ENCODE results near the gene CEP152.
A peak's percentile ranks its signal among the peaks of the same experiment; 100 is the strongest.
"Not testable (repeated sequence)": the region's sequence is repeated elsewhere in the genome, so short reads cannot be mapped to it uniquely, and the experiment has no call there.

The CEP152 gene

GRCh38 chr15:48810414-48811324 lies at the start of gene CEP152:
Gene CEP152 (minus strand): TSS chr15:48811069. CDS start chr15:48805649, 5,420 bp downstream.
- in situ Hi-C loops (cut with HindIII; ENCODE audit: low pct_unique_long_range_greater_than_20kb, low sequenced_read_pairs) = no loop called here
- DNase-seq (ENCODE audit: low read depth in 1 of 2, low spot score in 1 of 2) = peak; percentile 73 to 100

GRCh38 chr15:48859426-48859825 lies 48.6 kb upstream of the CEP152 start:
- no peak for TF ChIP-seq JUND (IDR thresholded peaks at IDR 0.05; ENCODE audit: low read depth)
- DNase-seq (ENCODE audit: low read depth in 1 of 2, low spot score in 1 of 2) = no peak
- in situ Hi-C loops (cut with HindIII; ENCODE audit: low pct_unique_long_range_greater_than_20kb, low sequenced_read_pairs) = no loop called here

More at GRCh38 chr15:48810414-48811324, at the start of gene CEP152:
- no peak for TF ChIP-seq JUND (IDR thresholded peaks at IDR 0.05; ENCODE audit: low read depth)

GRCh38 chr15:48858401-48858800 lies 47.5 kb upstream of the CEP152 start:
- in situ Hi-C loops (cut with HindIII; ENCODE audit: low pct_unique_long_range_greater_than_20kb, low sequenced_read_pairs) = no loop called here
- TF ChIP-seq JUND (IDR thresholded peaks at IDR 0.05; ENCODE audit: low read depth) = no peak
- no peak for DNase-seq (ENCODE audit: low read depth in 1 of 2, low spot score in 1 of 2)

GRCh38 chr15:48856942-48857341 lies 46.1 kb upstream of the CEP152 start:
- in situ Hi-C loops (cut with HindIII; ENCODE audit: low pct_unique_long_range_greater_than_20kb, low sequenced_read_pairs) = no loop called here
- TF ChIP-seq JUND (IDR thresholded peaks at IDR 0.05; ENCODE audit: low read depth) = no peak
- no peak for DNase-seq (ENCODE audit: low read depth in 1 of 2, low spot score in 1 of 2)

- in situ Hi-C loops (cut with HindIII; ENCODE audit: low pct_unique_long_range_greater_than_20kb, low sequenced_read_pairs) = no loop called here
- DNase-seq (ENCODE audit: low read depth in 1 of 2, low spot score in 1 of 2) = peak in 1 of 2 experiments; percentile 32
- TF ChIP-seq JUND (IDR thresholded peaks at IDR 0.05; ENCODE audit: low read depth) = no peak
Observed at GRCh38 chr15:48855501-48856440, 44.9 kb upstream of the CEP152 start.

GRCh38 chr15:48854434-48854833 lies 43.6 kb upstream of the CEP152 start:
- in situ Hi-C loops (cut with HindIII; ENCODE audit: low pct_unique_long_range_greater_than_20kb, low sequenced_read_pairs); DNase-seq (ENCODE audit: low read depth in 1 of 2, low spot score in 1 of 2): not testable (repeated sequence)

- in situ Hi-C loops (cut with HindIII; ENCODE audit: low pct_unique_long_range_greater_than_20kb, low sequenced_read_pairs) = no loop called here
- TF ChIP-seq JUND (IDR thresholded peaks at IDR 0.05; ENCODE audit: low read depth) = no peak
- no peak for DNase-seq (ENCODE audit: low read depth in 1 of 2, low spot score in 1 of 2)
Observed at GRCh38 chr15:48851956-48852355, 41.1 kb upstream of the CEP152 start.

GRCh38 chr15:48850648-48851047 lies 39.8 kb upstream of the CEP152 start:
- in situ Hi-C loops (cut with HindIII; ENCODE audit: low pct_unique_long_range_greater_than_20kb, low sequenced_read_pairs) = no loop called here
- DNase-seq (ENCODE audit: low read depth in 1 of 2, low spot score in 1 of 2) = no peak
- TF ChIP-seq JUND (IDR thresholded peaks at IDR 0.05; ENCODE audit: low read depth) = no peak

GRCh38 chr15:48845123-48845522 lies 34.3 kb upstream of the CEP152 start:
- no peak for DNase-seq (ENCODE audit: low read depth in 1 of 2, low spot score in 1 of 2)
- TF ChIP-seq JUND (IDR thresholded peaks at IDR 0.05; ENCODE audit: low read depth) = no peak
- in situ Hi-C loops (cut with HindIII; ENCODE audit: low pct_unique_long_range_greater_than_20kb, low sequenced_read_pairs) = no loop called here

- DNase-seq (ENCODE audit: low read depth in 1 of 2, low spot score in 1 of 2) = no peak
- in situ Hi-C loops (cut with HindIII; ENCODE audit: low pct_unique_long_range_greater_than_20kb, low sequenced_read_pairs) = no loop called here
- TF ChIP-seq JUND (IDR thresholded peaks at IDR 0.05; ENCODE audit: low read depth) = no peak
Observed at GRCh38 chr15:48842501-48842900, 31.6 kb upstream of the CEP152 start.

GRCh38 chr15:48834756-48835155 lies 23.9 kb upstream of the CEP152 start:
- no peak for DNase-seq (ENCODE audit: low read depth in 1 of 2, low spot score in 1 of 2)
- in situ Hi-C loops (cut with HindIII; ENCODE audit: low pct_unique_long_range_greater_than_20kb, low sequenced_read_pairs) = no loop called here
- TF ChIP-seq JUND (IDR thresholded peaks at IDR 0.05; ENCODE audit: low read depth) = no peak

GRCh38 chr15:48833526-48834239 lies 22.8 kb upstream of the CEP152 start:
- no peak for DNase-seq (ENCODE audit: low read depth in 1 of 2, low spot score in 1 of 2)
- no peak for TF ChIP-seq JUND (IDR thresholded peaks at IDR 0.05; ENCODE audit: low read depth)
- in situ Hi-C loops (cut with HindIII; ENCODE audit: low pct_unique_long_range_greater_than_20kb, low sequenced_read_pairs) = no loop called here
